GM13977 (cell line): ENCODE data around the gene CARD14.

Experiments used
- DNase-seq: peaks from one replicate; pipeline ENCODE4 v3.0.0; 2012; ENCODE audit warnings: low spot score
- CTCF ChIP-seq: IDR thresholded peaks from 2 replicates; pipeline ENCODE4 v1.5.1; 2012; ENCODE audit warnings: mild to moderate bottlenecking, control low read depth; ENCODE audit not compliant: insufficient read depth; ENCODE audit errors: extremely low read depth, missing control alignments
- in situ Hi-C: fragments of 300-500 bp; cut with MboI; formaldehyde crosslinking; loops from one replicate; pipeline ENCODE4 v1.12.0; 2022; ENCODE audit warnings: low sequenced_read_pairs, low pct_unique_long_range_greater_than_20kb, mixed read lengths, inconsistent platforms; ENCODE audit not compliant: unreplicated experiment

The CARD14 gene

GRCh38 chr17:80187515-80187941 is 17.7 kb downstream of the CARD14 start:
- in situ Hi-C loops, result no loop called here

GRCh38 chr17:80189611-80190010 is 19.8 kb downstream of the CARD14 start:
- no peak for TF ChIP-seq CTCF
- DNase-seq, result no peak
- in situ Hi-C loops, result no loop called here

More at GRCh38 chr17:80187515-80187941, 17.7 kb downstream of the CARD14 start:
- DNase-seq, result no peak
- TF ChIP-seq CTCF, result no peak

GRCh38 chr17:80190716-80191115 is 20.9 kb downstream of the CARD14 start:
- TF ChIP-seq CTCF, result no peak
- in situ Hi-C loops, result no loop called here
- no peak for DNase-seq

DNA sequence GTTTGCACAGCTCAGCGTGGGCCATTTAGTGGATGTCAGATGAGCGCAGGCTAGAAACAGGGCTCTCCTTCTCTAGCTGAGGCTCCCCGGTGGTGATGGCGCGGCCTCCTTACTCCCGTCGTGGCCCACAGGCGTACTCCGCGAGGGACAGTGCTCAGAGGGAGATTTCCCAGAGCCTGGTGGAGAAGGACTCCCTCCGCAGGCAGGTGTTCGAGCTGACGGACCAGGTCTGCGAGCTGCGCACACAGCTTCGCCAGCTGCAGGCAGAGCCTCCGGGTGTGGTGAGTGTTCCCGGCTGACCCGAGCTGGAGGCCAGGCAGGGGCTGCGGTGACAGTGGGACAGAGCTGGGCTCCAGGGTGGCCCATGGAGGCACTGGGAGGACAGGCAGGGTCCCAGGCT is 21.4 kb downstream of the CARD14 start:
- in situ Hi-C loops, result no loop called here
- DNase-seq, result no peak
- TF ChIP-seq CTCF, result no peak

DNA sequence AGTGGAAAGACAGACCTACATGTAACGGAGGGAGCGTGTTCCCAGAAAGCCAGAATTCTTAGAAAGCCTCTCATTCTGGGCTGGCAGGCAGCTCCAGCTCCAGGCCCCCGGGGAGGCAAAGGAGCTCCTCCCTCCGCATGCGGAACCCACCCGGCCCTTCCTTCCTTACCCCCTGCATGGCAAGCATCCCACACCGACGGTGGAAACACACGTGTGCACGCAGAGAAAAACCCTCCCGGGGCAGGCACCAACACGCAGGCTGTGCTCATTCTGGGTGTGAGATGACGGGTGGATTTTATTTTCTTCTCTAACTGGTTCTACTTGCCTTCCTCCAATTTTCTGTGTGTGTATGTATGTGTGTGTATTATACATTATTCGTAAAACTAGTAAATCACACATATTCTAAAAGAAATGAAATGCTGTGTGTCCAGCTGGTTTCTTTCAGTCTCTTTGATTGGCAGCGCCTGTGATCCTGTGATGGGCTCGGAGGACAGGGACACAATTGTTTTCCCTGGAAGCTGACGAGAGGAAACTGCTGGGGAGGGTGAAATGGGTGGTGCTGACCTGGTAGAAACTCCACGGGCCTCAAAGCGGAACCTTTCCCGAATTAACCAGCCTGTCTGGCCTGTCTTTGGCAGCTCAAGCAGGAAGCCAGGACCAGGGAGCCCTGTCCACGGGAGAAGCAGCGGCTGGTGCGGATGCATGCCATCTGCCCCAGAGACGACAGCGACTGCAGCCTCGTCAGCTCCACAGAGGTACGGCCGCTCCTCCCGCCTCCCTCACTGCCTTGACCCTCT is 22.2 kb downstream of the CARD14 start:
- in situ Hi-C loops, result no loop called here
- no peak for TF ChIP-seq CTCF
- no peak for DNase-seq

DNA sequence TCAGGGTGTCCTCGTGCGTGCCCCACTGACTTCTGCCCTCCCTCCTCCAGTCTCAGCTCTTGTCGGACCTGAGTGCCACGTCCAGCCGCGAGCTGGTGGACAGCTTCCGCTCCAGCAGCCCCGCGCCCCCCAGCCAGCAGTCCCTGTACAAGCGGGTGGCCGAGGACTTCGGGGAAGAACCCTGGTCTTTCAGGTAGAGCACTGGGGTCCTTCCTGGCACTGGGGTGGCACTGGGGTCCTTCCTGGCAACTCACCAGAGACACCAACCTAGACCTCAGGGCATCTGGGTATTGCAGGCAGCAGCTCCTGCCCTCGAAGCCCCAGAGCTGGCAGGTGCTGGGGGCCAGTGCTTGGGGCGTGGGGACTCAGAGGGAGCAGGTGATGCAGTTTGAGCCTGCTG is 25.3 kb downstream of the CARD14 start:
- in situ Hi-C loops, result no loop called here

More for the DNA sequence above, 25.3 kb downstream of the CARD14 start:
- no peak for TF ChIP-seq CTCF
- DNase-seq, result no peak
